Measurements from ENCODE around the gene EFCAB6. TPM values are rescaled to one million over a fixed set of nuclear protein-coding genes. Genes with fewer than 3 reads are reported as not detected.

Gene EFCAB6
- total and polyA plus RNA-seq, 9 of the 15 experiments (the other 6 are each of a cell fraction or from before 2014, with no cell fraction given), result 0.06 TPM; not detected in 8

DNA sequence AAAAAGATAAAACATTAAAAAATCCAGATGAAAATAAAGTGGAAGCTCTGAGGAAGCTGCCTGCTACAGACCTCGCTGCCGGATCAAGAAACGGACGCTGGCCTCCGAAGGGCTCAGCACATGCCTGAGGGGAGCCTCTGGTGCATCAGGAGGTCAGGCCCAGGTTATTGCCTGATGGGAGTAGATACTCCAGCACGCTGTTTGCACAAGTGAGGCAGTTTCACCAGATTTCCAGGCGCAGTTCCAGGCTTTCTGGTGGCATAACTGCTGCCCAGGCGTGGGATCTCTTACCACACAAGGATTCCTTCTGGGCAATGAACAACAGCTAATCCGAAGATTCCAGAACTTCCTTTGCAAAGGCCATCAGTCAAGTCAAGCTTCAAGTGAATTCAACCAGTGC lies 246.1 kb downstream of the EFCAB6 start:
- Histone ChIP-seq H4K20me1 (replicated peaks; ENCODE audit: control insufficient read depth, insufficient read depth, low read length) (no peaks in the 10 kb centered on the region), H3K4me3 (no peak overlapping the region), H3K36me3 (ENCODE audit: control insufficient read depth, insufficient read depth, low read length) (no peaks in the 10 kb centered on the region), H3K27ac (ENCODE audit: extremely low read depth, low read depth, low read length) (no peak overlapping the region), H3K4me2 (ENCODE audit: insufficient read depth, low read length) (no peak overlapping the region), H3K9me3 (replicated peaks; ENCODE audit: control insufficient read depth, insufficient read depth, low read depth, low read length) (no peaks in the 10 kb centered on the region), H3K4me1 (replicated peaks in 1 of 2; ENCODE audit: control insufficient read depth in 2 of 2, insufficient read depth in 2 of 2, low read length in 2 of 2) (no peaks in the 10 kb centered on the region), H2AFZ (ENCODE audit: low read depth, low read length) (no peak overlapping the region), H3K9me1 (ENCODE audit: control insufficient read depth, insufficient read depth, low read length) (no peaks in the 10 kb centered on the region), H3K27me3 (ENCODE audit: control insufficient read depth in 2 of 2, insufficient read depth in 2 of 2, low read length in 2 of 2) (peaks cover 0 to 4% of the 10 kb centered on the region in 2 experiments; a peak in 2 of 5 replicates), H3K9ac (ENCODE audit: insufficient read depth in 1 of 2, low read depth in 2 of 2, low read length in 2 of 2) (no peak overlapping the region), H3K79me2 (ENCODE audit: control insufficient read depth, insufficient read depth, low read length) (no peaks in the 10 kb centered on the region)
- POLR2A ChIA-PET, result no interaction called here
- ATAC-seq, result no peak
- 3% methylated on average over 8 of the region's 9 CpGs for WGBS (ENCODE audit: insufficient coverage, low coverage, missing lambda C conversion rate)
- in situ Hi-C loops (cut with MboI) (no loop called here), intact Hi-C loops (cut with micrococcal nuclease) (no loop called here)
- no peak for TF ChIP-seq CAMTA2 (CRISPR knock-in tag; conservative IDR thresholded peaks at IDR 0.05)
- TF ChIP-seq LEF1 (IDR thresholded peaks at IDR 0.05), result no peak
- TF ChIP-seq TOE1 (IDR thresholded peaks at IDR 0.05; ENCODE audit: borderline replicate concordance), result no peak
- TF ChIP-seq TOE1 (CRISPR knock-in tag; IDR thresholded peaks at IDR 0.05; ENCODE audit: borderline replicate concordance, low read depth), result no peak
- TF ChIP-seq HNRNPH1 (optimal IDR thresholded peaks at IDR 0.05; ENCODE audit: low read depth, low read length), result no peak
- TF ChIP-seq ZNF766 (CRISPR knock-in tag; conservative IDR thresholded peaks at IDR 0.05), result no peak
- FAIRE-seq, result no peak
- BruUV-seq (replicated peaks), result no TSS peak
- no peak for DNase-seq (ENCODE audit: extremely low read depth in 1 of 4, low spot score in 3 of 4)
- CTCF ChIA-PET (ENCODE audit: low intra/inter-chr PET ratio), result no interaction called here

- Histone ChIP-seq H2AFZ (ENCODE audit: low read depth, low read length) (no peak overlapping the region), H3K9me1 (ENCODE audit: control insufficient read depth, insufficient read depth, low read length) (no peaks in the 10 kb centered on the region), H3K79me2 (ENCODE audit: control insufficient read depth, insufficient read depth, low read length) (no peaks in the 10 kb centered on the region), H3K27ac (ENCODE audit: extremely low read depth, low read depth, low read length) (no peak overlapping the region), H3K9me3 (replicated peaks; ENCODE audit: control insufficient read depth, insufficient read depth, low read depth, low read length) (no peaks in the 10 kb centered on the region), H3K4me3 (no peak overlapping the region), H3K4me1 (replicated peaks in 1 of 2; ENCODE audit: control insufficient read depth in 2 of 2, insufficient read depth in 2 of 2, low read length in 2 of 2) (no peaks in the 10 kb centered on the region), H4K20me1 (replicated peaks; ENCODE audit: control insufficient read depth, insufficient read depth, low read length) (no peaks in the 10 kb centered on the region), H3K4me2 (ENCODE audit: insufficient read depth, low read length) (no peak overlapping the region), H3K36me3 (ENCODE audit: control insufficient read depth, insufficient read depth, low read length) (no peaks in the 10 kb centered on the region), H3K9ac (ENCODE audit: insufficient read depth in 1 of 2, low read depth in 2 of 2, low read length in 2 of 2) (no peak overlapping the region), H3K27me3 (ENCODE audit: control insufficient read depth in 2 of 2, insufficient read depth in 2 of 2, low read length in 2 of 2) (no peaks in the 10 kb centered on the region; a peak in 1 of 5 replicates)
- ChIA-PET POLR2A (interaction anchor here (0.5 to 0.6 kb wide), 2 partner anchors 19 to 454 kb away, joined by 3 to 4 read pairs; no protein-coding TSS in a partner anchor), CTCF (ENCODE audit: low intra/inter-chr PET ratio) (no interaction called here)
- WGBS (ENCODE audit: insufficient coverage, low coverage, missing lambda C conversion rate), result 0% methylated on average over 6 of the region's 6 CpGs
- no peak for ATAC-seq
- no peak for DNase-seq (ENCODE audit: extremely low read depth in 1 of 4, low spot score in 3 of 4)
- no TSS peak for BruUV-seq (replicated peaks)
- no peak for FAIRE-seq
- in situ Hi-C loops (cut with MboI) (no loop called here), intact Hi-C loops (cut with micrococcal nuclease) (no loop called here)
- TF ChIP-seq HDAC6 (IDR thresholded peaks at IDR 0.05; ENCODE audit: low read depth, low read length), result no peak
- TF ChIP-seq, protein P1, sequence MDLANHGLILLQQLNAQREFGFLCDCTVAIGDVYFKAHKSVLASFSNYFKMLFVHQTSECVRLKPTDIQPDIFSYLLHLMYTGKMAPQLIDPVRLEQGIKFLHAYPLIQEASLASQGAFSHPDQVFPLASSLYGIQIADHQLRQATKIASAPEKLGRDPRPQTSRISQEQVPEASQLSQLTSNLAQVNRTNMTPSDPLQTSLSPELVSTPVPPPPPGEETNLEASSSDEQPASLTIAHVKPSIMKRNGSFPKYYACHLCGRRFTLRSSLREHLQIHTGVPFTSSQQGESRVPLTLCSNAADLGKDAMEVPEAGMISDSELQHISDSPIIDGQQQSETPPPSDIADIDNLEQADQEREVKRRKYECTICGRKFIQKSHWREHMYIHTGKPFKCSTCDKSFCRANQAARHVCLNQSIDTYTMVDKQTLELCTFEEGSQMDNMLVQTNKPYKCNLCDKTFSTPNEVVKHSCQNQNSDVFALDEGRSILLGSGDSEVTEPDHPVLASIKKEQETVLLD (IDR thresholded peaks at IDR 0.05), result no peak
- no peak for TF ChIP-seq BCL6 (CRISPR knock-in tag; IDR thresholded peaks at IDR 0.05)
- TF ChIP-seq ARHGAP35 (IDR thresholded peaks at IDR 0.05; ENCODE audit: partially characterized antibody), result no peak
- TF ChIP-seq ZNF764 (CRISPR knock-in tag; IDR thresholded peaks at IDR 0.05; ENCODE audit: low read depth), result no peak
- TF ChIP-seq RBM14 (IDR thresholded peaks at IDR 0.05; ENCODE audit: borderline replicate concordance, insufficient read depth, low read depth, low read length), result no peak
- no peak for TF ChIP-seq DACH1 (IDR thresholded peaks at IDR 0.05; ENCODE audit: partially characterized antibody)
- TF ChIP-seq PHF8 (IDR thresholded peaks at IDR 0.05; ENCODE audit: borderline replicate concordance, low read length), result no peak
- TF ChIP-seq TAF9B (IDR thresholded peaks at IDR 0.05; ENCODE audit: partially characterized antibody), result no peak
- TF ChIP-seq MTA3 (IDR thresholded peaks at IDR 0.05; ENCODE audit: borderline replicate concordance), result no peak
- TF ChIP-seq SMAD1 (IDR thresholded peaks at IDR 0.05; ENCODE audit: low read depth, low read length, partially characterized antibody), result no peak
Measured at GRCh38 chr22:43564859-43565258, 247.2 kb downstream of the EFCAB6 start.

All from K562 (cell line).